Spleen (tissue), 7 donors: ENCODE measurements around the gene SH2D5.

Source experiments
- POLR2A ChIP-seq, 3 donors: fragments of 450-650 bp; IDR thresholded peaks; one replicate each; pipeline ENCODE4 v1.5.1; 2017; ENCODE audit warnings: antibody characterized with exemption in 3 of 3, mild to moderate bottlenecking in 1 of 3
- POLR2AphosphoS5 ChIP-seq, 3 donors: sonication (generic); formaldehyde crosslinking; IDR thresholded peaks; one replicate each; pipeline ENCODE4 v1.5.1; 2017; ENCODE audit warnings: antibody characterized with exemption in 3 of 3
- TF ChIP-seq, protein P1 (sequence below), 11 experiments: fragments of 200-600 bp in 7 of 11; fragments of 450-650 bp in 4 of 11; sonication (generic) in 4 of 11; IDR thresholded peaks in 8 of 11; conservative IDR thresholded peaks in 3 of 11; 1 replicate in 7 of 11; 2 replicates in 4 of 11; pipeline versions ENCODE4 v1.4.0 to v1.8.0; 2016 to 2021; ENCODE audit warnings: antibody characterized with exemption in 11 of 11, inconsistent platforms in 4 of 11, mild to moderate bottlenecking in 1 of 11
- donor health status: DM: no; HTN: no; CAD: no; lungs with moderate emphysema.
- donor health status: DM: no; HTN: no; CAD: no.
- donor health status: DM: no; HTN: no; CAD: no.

DNA sequence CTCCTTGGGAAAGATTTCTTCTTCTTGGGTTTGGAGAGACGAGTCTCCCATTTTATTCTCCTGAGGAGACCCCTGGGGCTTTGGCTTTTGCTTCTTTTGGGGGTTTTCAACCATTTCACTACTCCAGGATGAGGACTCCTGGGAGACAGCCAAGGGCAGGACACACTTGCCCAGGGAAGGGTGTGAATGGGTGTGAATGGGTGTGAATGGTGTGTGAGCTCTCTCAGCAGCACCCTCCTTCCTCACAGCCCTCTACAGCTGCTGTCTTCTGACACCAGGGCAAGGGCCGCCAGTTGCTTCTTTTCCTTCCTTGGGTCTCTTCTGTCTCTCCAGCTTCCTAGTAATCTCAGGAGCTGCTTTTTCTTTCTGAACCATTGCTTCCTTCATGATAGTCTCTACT is 38.9 kb downstream of the SH2D5 start:
- TF ChIP-seq POLR2A (IDR thresholded peaks at IDR 0.05) (no peak), POLR2AphosphoS5 (IDR thresholded peaks at IDR 0.05) (no peak)
- TF ChIP-seq, protein P1, sequence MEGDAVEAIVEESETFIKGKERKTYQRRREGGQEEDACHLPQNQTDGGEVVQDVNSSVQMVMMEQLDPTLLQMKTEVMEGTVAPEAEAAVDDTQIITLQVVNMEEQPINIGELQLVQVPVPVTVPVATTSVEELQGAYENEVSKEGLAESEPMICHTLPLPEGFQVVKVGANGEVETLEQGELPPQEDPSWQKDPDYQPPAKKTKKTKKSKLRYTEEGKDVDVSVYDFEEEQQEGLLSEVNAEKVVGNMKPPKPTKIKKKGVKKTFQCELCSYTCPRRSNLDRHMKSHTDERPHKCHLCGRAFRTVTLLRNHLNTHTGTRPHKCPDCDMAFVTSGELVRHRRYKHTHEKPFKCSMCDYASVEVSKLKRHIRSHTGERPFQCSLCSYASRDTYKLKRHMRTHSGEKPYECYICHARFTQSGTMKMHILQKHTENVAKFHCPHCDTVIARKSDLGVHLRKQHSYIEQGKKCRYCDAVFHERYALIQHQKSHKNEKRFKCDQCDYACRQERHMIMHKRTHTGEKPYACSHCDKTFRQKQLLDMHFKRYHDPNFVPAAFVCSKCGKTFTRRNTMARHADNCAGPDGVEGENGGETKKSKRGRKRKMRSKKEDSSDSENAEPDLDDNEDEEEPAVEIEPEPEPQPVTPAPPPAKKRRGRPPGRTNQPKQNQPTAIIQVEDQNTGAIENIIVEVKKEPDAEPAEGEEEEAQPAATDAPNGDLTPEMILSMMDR (IDR thresholded peaks at IDR 0.05 in 8 of 11, conservative IDR thresholded peaks at IDR 0.05 in 3 of 11), result no peak
